GM21528 (cell line): ENCODE data around the gene B4GALT2.

Source experiments
- ATAC-seq: cut with Tn5 transposase; IDR thresholded peaks from one replicate; pipeline ENCODE4 v1.9.1; 2021; ENCODE audit warnings: mild to moderate bottlenecking, moderate library complexity; ENCODE audit not compliant: unreplicated experiment, low FRiP score

B4GALT2 gene

DNA sequence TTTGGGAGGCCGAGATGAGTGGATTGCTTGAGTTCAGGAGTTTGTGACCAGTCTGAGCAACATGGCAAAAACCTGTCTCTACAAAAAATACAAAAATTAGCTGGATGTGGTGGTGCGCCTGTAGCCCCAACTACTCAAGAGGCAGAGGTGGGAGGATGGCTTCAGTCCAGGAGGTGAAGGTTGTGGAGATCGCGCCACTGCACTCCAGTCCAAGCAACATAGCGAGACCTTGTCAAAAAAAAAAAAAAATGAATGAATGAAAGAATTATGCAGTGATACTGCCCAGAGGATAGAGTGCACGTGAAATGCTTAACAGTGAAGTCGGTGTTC is 9.6 kb upstream of the B4GALT2 start:
- no peak for ATAC-seq

DNA sequence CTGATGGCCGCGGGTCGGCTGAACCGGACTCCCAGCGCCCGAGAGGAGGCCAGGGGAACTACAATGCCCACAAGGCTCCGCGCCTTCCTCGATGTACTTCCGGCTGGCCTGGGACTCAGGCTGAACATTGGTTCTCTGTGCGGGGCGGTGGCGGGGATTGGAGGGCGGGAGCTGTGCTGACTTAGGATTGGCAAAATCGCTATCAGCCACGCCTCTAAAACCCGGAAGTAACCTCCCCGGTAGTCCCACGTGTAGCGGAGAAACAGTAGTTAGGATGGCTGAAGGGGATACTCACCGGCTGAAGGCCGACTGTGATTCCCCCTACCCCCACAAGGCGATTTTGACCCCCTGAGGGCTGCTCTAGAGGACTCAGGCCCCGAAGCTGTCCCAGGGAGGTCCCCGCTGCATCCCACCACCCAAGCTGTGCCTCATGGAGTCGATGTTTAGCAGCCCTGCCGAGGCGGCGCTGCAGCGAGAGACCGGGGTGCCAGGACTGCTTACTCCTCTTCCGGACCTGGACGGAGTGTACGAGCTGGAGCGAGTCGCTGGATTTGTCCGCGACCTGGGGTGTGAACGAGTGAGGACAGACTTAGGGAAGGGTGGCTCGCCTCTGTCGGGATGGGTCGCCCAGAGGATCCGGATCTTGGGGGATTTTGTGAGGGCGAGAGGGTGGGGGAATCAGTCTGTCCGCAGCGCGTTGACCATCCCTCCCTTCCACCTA is 9.1 kb upstream of the B4GALT2 start, which contains the start of gene DPH2:
Gene DPH2, plus strand, starts transcription at position 265 of the 721 bp plus-strand sequence. Its CDS starts 166 bp downstream, at position 431.
- ATAC-seq, result peak; percentile 69

GRCh38 chr1:43970502-43970901 is 8.5 kb upstream of the B4GALT2 start:
- ATAC-seq, result no peak

DNA sequence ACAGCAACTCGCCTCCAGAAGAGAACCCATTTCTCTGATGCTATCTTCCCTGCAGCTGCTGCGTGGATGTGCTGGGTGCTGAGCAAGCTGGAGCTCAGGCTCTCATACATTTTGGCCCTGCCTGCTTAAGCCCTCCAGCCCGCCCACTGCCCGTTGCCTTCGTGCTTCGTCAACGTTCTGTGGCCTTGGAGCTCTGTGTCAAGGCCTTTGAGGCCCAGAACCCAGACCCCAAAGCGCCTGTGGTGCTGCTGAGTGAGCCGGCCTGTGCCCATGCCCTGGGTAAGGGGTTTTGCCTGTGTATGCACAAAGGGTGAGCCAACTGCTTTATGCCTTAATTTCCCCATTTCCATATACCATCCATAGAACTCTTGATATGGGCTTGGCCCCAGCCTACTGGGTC is 8.1 kb upstream of the B4GALT2 start:
- ATAC-seq, result no peak

DNA sequence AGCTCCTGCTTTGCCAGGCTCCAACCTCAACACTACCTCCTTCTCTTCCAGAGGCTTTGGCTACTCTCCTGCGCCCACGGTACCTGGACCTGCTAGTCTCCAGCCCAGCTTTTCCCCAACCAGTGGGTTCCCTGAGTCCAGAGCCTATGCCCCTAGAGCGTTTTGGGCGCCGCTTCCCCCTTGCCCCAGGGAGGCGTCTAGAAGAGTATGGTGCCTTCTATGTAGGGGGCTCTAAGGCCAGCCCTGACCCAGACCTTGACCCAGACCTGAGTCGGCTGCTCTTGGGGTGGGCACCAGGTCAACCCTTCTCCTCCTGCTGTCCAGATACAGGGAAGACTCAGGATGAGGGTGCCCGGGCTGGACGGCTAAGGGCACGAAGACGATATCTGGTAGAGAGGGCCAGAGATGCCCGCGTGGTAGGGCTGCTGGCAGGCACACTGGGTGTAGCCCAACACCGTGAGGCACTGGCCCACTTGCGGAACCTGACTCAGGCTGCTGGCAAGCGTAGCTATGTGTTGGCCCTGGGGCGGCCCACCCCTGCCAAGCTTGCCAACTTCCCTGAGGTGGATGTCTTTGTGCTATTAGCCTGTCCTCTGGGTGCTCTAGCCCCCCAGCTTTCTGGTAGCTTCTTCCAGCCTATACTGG is 7.6 kb upstream of the B4GALT2 start:
- ATAC-seq, result no peak

GRCh38 chr1:43973981-43974442 is 5.0 kb upstream of the B4GALT2 start:
- ATAC-seq, result no peak

GRCh38 chr1:43974443-43975248 is 4.4 kb upstream of the B4GALT2 start, which contains the start of gene ATP6V0B:
Gene ATP6V0B (plus strand): TSS chr1:43974960. CDS start chr1:43975041, 81 bp downstream.
- ATAC-seq, result peak; percentile 68

DNA sequence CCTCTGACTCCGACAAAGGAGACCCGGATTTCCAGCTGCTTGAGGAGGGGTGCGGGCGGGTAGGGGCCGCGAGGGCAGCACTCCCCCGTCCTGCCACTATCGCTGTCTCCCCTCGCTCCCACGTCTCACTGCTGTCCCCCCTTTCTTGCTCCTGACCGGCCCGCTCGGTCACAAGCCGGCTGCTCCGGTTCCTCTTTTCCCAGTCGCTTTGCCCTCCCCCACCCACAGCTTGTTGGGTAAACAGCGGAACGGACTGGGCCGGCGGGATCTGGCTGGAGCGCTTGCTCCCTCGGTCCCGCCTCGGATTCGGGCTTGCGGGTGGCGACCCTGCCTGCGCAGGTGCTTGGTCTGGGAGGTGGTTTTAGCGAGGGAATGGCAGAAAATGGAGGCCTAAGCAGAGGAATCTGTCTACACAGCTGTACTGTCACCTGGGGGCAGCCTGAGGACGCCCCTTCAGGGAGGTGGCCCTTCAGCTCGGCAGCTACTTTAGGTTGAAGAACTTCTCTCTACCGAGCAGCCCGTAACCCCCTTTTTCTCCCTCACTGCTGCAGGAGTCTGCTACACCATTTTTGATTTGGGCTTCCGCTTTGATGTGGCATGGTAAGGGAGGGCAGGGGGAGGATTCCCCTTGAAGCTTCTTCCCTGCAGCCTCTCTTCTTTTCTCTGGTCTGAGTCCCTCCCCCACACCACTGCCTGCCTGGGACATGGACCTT is 3.6 kb upstream of the B4GALT2 start:
- no peak for ATAC-seq

DNA sequence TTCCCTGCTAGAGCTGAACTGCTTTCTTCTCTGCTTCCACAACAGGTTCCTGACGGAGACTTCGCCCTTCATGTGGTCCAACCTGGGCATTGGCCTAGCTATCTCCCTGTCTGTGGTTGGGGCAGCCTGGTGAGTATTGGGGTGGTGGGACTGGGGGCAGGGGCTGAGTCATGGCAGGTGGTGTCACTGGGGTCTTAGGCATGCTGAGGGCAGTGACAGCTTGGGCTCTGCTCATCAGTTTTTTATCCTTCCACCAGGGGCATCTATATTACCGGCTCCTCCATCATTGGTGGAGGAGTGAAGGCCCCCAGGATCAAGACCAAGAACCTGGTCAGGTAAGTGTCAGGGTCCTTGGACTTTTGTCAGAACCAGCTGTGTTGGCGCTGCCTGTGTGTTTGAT is 3.0 kb upstream of the B4GALT2 start:
- no peak for ATAC-seq

DNA sequence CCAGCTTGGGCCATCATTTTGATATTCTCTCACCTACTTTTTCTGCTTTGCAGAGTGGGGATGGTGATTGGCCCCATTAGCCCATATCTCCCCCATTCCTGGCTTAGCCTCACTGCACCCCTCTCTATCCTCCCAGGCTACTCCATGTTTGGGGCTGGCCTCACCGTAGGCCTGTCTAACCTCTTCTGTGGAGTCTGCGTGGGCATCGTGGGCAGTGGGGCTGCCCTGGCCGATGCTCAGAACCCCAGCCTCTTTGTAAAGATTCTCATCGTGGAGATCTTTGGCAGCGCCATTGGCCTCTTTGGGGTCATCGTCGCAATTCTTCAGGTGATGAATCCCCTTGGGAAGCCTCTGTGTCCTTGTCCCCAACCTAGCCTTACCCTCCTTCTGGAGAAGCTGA is 2.1 kb upstream of the B4GALT2 start:
- no peak for ATAC-seq

DNA sequence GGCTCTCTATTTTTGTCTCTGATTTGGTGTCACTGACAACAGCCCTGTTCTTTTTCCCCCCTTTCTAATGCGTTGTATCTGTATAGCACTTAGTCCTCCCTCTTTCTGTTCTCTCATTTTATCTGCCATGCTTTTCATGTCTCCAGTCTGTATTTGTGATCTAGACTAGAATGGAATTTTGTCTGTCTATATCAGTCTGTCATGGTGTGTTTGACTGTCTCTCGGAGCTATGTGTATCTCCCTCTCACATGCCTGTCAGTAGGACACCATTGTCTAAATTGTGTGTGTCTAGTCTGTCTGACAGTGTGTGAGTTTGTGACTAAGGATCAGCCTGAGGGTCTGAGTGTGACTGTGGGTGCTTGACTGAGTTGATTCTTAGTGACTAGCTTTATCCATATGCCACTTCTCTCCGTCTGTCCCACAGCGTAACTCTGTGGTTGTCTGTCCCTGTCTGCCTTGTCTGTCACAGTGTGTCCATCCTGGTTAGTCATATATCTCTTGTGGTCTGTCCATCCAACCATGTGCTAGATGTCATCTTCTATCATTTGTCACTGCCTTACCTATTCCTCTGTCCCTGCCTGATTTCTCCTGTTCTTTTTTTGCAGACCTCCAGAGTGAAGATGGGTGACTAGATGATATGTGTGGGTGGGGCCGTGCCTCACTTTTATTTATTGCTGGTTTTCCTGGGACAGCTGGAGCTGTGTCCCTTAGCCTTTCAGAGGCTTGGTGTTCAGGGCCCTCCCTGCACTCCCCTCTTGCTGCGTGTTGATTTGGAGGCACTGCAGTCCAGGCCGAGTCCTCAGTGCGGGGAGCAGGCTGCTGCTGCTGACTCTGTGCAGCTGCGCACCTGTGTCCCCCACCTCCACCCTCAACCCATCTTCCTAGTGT is 1.4 kb upstream of the B4GALT2 start:
- no peak for ATAC-seq

- no peak for ATAC-seq
These were observed 803 bp upstream of the B4GALT2 start for GRCh38 chr1:43978264-43978550.

GRCh38 chr1:43979261-43979527 is 184 bp downstream of the B4GALT2 start:
- no peak for ATAC-seq

DNA sequence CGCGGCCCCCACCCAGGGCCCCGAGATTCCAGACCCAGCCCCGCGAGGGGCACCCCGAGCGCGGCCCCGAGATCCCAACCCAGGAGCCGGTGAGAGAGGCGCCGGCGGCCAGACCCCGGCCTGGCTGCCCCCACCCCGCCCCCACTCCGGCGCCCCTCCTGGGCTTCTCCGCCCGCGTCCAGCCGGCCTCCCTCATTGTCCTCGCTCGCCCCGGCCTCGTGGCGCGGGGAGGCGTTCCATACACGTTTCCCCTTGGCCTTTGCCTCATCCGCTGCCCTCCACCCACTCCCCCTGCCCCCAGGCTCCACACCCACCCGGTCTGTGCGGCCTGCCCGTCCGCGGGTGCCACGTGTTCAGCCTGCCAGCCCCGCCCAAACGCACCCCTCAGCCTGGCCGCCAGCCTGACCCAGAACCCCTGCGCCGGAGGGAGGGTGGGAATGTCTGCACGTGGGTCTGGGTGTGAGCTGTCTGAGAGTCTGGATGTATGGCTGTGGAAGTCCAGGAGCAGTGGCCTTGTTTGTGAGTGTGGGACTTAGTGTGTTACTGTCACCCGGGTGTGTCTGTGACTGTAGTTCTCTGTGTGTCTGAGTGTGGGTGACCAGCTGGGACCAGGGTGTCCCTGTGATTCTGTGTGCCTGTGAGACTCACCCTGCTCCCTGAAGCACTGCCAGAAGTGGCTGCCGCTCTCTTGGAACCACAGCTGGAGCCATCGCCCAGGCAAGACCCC is 681 bp downstream of the B4GALT2 start:
- no peak for ATAC-seq

- no peak for ATAC-seq
These were observed 1.5 kb downstream of the B4GALT2 start for GRCh38 chr1:43980255-43981134.

GRCh38 chr1:43981135-43981491 is 2.1 kb downstream of the B4GALT2 start:
- ATAC-seq, result no peak

GRCh38 chr1:43981636-43982035 is 2.6 kb downstream of the B4GALT2 start:
- ATAC-seq, result no peak

DNA sequence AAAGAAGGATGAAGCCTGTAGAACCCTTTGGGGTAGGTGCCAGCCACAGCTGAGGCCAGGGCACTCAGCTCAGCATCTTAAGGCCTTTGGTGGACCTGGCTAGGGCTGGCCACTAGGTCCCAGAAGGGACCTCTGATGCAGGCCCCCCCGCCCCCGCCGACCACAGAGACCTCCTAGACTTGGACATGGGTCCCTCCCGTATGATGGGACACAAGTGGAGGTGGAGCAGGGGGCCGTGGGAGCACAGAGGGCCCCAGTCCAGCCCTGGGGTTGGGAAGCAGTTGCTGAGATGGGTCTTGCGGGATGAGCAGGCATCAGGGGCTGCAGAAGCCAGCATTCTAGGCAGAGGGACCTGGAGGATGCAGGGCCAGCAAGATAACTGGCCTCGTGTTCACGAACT is 3.2 kb downstream of the B4GALT2 start:
- ATAC-seq, result no peak

DNA sequence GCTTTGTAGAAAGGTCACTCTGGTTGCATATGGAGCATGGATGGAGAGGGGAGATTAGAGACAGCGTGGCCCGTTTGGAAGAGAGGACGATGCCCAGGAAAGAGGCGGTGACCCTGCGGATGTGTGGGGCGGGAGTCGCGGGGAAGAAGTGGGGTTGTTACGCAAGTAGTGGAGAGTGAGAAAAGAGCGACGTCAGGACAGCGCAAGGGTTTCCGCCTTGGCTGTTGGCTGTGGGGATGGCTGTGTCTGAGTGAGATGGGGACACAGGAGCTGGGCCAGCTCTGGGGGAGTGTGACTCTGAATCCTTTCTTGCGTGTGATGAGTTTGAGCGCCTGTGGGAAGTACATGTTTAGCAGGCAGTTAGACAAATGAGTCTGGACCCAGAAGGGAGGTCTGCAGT is 3.8 kb downstream of the B4GALT2 start:
- no peak for ATAC-seq
